ENCODE data around the gene OR5M10.

GRCh38 chr11:56558574-56558973, 18.9 kb downstream of the OR5M10 start:
- TF ChIP-seq, protein P1, sequence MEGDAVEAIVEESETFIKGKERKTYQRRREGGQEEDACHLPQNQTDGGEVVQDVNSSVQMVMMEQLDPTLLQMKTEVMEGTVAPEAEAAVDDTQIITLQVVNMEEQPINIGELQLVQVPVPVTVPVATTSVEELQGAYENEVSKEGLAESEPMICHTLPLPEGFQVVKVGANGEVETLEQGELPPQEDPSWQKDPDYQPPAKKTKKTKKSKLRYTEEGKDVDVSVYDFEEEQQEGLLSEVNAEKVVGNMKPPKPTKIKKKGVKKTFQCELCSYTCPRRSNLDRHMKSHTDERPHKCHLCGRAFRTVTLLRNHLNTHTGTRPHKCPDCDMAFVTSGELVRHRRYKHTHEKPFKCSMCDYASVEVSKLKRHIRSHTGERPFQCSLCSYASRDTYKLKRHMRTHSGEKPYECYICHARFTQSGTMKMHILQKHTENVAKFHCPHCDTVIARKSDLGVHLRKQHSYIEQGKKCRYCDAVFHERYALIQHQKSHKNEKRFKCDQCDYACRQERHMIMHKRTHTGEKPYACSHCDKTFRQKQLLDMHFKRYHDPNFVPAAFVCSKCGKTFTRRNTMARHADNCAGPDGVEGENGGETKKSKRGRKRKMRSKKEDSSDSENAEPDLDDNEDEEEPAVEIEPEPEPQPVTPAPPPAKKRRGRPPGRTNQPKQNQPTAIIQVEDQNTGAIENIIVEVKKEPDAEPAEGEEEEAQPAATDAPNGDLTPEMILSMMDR (IDR thresholded peaks at IDR 0.05): no peak
- TF ChIP-seq MAFK (IDR thresholded peaks at IDR 0.05; ENCODE audit: partially characterized antibody) (no peak), CHD4 (IDR thresholded peaks at IDR 0.05; ENCODE audit: borderline replicate concordance) (no peak), NR3C1 (IDR thresholded peaks at IDR 0.05) (no peak), RFX5 (IDR thresholded peaks at IDR 0.05) (no peak), POLR2A (IDR thresholded peaks at IDR 0.05; ENCODE audit: low read length) (no peak), ESRRA (IDR thresholded peaks at IDR 0.05; ENCODE audit: borderline replicate concordance, low read length) (no peak), BCL3 (IDR thresholded peaks at IDR 0.05) (no peak), NPAS2 (CRISPR knock-in tag; IDR thresholded peaks at IDR 0.05; ENCODE audit: borderline replicate concordance) (no peak), JUN (IDR thresholded peaks at IDR 0.05) (no peak), HDAC2 (IDR thresholded peaks at IDR 0.05) (no peak), SMC3 (IDR thresholded peaks at IDR 0.05) (no peak)
- TF ChIP-seq, protein P2, sequence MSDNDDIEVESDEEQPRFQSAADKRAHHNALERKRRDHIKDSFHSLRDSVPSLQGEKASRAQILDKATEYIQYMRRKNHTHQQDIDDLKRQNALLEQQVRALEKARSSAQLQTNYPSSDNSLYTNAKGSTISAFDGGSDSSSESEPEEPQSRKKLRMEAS (IDR thresholded peaks at IDR 0.05): no peak

Data from A549 (cell line).